GM18507 (cell line): ENCODE measurements around the gene FMO5.

ENCODE experiments used
- DNase-seq: peaks from one replicate; pipeline ENCODE4 v3.0.0; 2011; ENCODE audit warnings: low read depth; ENCODE audit not compliant: insufficient read length; ENCODE audit errors: extremely low spot score
- FAIRE-seq: peaks from 2 replicates; lab custom pipeline; 2011; peaks lifted over from hg19 to GRCh38; lab: Jason Lieb, UNC

The FMO5 gene

GRCh38 chr1:147225193-147225730 lies at the start of gene FMO5:
FMO5 (minus strand) TSS chr1:147225339; CDS start chr1:147225029, 310 bp downstream.
- peak; percentile 30 for DNase-seq
- FAIRE-seq, result peak; percentile 59

GRCh38 chr1:147273409-147274336 lies 48.5 kb upstream of the FMO5 start:
- peak; percentile 70 for FAIRE-seq
- peak; percentile 22 for DNase-seq

- no peak for DNase-seq
- no peak for FAIRE-seq
Observed at GRCh38 chr1:147272042-147272441, 46.9 kb upstream of the FMO5 start.

GRCh38 chr1:147270721-147271120 lies 45.6 kb upstream of the FMO5 start:
- FAIRE-seq, result no peak
- no peak for DNase-seq

GRCh38 chr1:147267711-147268110 lies 42.6 kb upstream of the FMO5 start:
- FAIRE-seq (no peak), DNase-seq (no peak)

- FAIRE-seq (no peak), DNase-seq (no peak)
Observed at GRCh38 chr1:147266381-147266780, 41.2 kb upstream of the FMO5 start.

GRCh38 chr1:147264158-147264768 lies 39.1 kb upstream of the FMO5 start:
- FAIRE-seq (no peak), DNase-seq (no peak)

- DNase-seq (no peak), FAIRE-seq (no peak)
Observed at GRCh38 chr1:147260956-147261355, 35.8 kb upstream of the FMO5 start.

GRCh38 chr1:147252540-147252939 lies 27.4 kb upstream of the FMO5 start:
- FAIRE-seq, result no peak
- DNase-seq, result no peak

- FAIRE-seq (no peak), DNase-seq (no peak)
Observed at GRCh38 chr1:147247656-147248238, 22.6 kb upstream of the FMO5 start.

GRCh38 chr1:147246910-147247655 lies 21.9 kb upstream of the FMO5 start:
- DNase-seq, result no peak
- no peak for FAIRE-seq

- no peak for DNase-seq
- no peak for FAIRE-seq
Observed at GRCh38 chr1:147246044-147246690, 21.0 kb upstream of the FMO5 start.

GRCh38 chr1:147245586-147246021 lies 20.5 kb upstream of the FMO5 start:
- no peak for FAIRE-seq

GRCh38 chr1:147245129-147245528 lies 20.0 kb upstream of the FMO5 start:
- FAIRE-seq, result no peak

More at GRCh38 chr1:147245586-147246021, 20.5 kb upstream of the FMO5 start:
- DNase-seq, result no peak

GRCh38 chr1:147243841-147244240 lies 18.7 kb upstream of the FMO5 start:
- FAIRE-seq, result no peak
- no peak for DNase-seq

More at GRCh38 chr1:147245129-147245528, 20.0 kb upstream of the FMO5 start:
- no peak for DNase-seq

- DNase-seq (no peak), FAIRE-seq (no peak)
Observed at GRCh38 chr1:147243228-147243685, 18.1 kb upstream of the FMO5 start.

- peak; percentile 83 for DNase-seq
- FAIRE-seq, result peak; percentile 84
Observed at GRCh38 chr1:147242449-147243227, 17.5 kb upstream of the FMO5 start, which contains the start of gene CHD1L. CHD1L (plus strand) TSS chr1:147242684; CDS start chr1:147242704, 20 bp downstream.

GRCh38 chr1:147241934-147242448 lies 16.9 kb upstream of the FMO5 start:
- DNase-seq, result no peak
- no peak for FAIRE-seq
